ENCODE measurements around the gene TXLNG. TPM values are rescaled to one million over a fixed set of nuclear protein-coding genes. Genes with fewer than 3 reads are reported as not detected.

The TXLNG gene
- total RNA-seq, 1 experiment from 2014 or later: 10.2 TPM

DNA sequence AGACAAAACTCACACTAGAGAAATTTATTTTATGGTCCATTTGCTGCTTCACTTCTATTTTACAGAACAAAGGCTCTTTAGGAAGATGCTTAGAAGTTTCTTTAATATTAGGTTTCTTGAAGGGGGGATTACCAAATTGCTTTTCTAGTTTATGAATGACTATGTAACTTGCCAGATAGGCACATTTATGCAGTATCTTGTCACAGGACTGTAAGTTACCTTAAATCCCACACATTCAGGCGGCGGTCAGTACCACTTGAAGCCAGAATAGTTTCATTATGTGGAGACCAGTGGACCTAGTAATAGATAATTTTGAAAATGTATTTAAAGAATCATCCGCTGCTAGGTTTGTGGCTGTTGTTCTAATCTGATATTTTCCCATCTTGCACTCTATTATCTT is 65.6 kb downstream of the TXLNG start:
- ChIA-PET POLR2A (no interaction called here), CTCF (no interaction called here)
- in situ Hi-C loops (cut with HindIII; ENCODE audit: low pct_unique_long_range_greater_than_20kb, low sequenced_read_pairs) (no loop called here), intact Hi-C loops (cut with micrococcal nuclease; ENCODE audit: unreplicated experiment) (no loop called here)
- no peak overlapping the region for H3K27ac ChIP-seq (ENCODE audit: low read length)
- peaks cover 7% of the 10 kb centered on the region for H3K36me3 ChIP-seq (ENCODE audit: control insufficient read depth, insufficient read depth, low read length)
- BruUV-seq (replicated peaks): no TSS peak
- H3K9me3 ChIP-seq (ENCODE audit: control insufficient read depth, insufficient read depth, low read depth, low read length): no peaks in the 10 kb centered on the region
- TF ChIP-seq POLR2AphosphoS5 (IDR thresholded peaks at IDR 0.05; ENCODE audit: low read depth, low read length) (no peak), SIN3A (IDR thresholded peaks at IDR 0.05; ENCODE audit: borderline replicate concordance, insufficient read depth, low read depth, low read length) (no peak), TCF7L2 (IDR thresholded peaks at IDR 0.05; ENCODE audit: low read depth, low read length) (no peak)
- TF ChIP-seq, protein P1, sequence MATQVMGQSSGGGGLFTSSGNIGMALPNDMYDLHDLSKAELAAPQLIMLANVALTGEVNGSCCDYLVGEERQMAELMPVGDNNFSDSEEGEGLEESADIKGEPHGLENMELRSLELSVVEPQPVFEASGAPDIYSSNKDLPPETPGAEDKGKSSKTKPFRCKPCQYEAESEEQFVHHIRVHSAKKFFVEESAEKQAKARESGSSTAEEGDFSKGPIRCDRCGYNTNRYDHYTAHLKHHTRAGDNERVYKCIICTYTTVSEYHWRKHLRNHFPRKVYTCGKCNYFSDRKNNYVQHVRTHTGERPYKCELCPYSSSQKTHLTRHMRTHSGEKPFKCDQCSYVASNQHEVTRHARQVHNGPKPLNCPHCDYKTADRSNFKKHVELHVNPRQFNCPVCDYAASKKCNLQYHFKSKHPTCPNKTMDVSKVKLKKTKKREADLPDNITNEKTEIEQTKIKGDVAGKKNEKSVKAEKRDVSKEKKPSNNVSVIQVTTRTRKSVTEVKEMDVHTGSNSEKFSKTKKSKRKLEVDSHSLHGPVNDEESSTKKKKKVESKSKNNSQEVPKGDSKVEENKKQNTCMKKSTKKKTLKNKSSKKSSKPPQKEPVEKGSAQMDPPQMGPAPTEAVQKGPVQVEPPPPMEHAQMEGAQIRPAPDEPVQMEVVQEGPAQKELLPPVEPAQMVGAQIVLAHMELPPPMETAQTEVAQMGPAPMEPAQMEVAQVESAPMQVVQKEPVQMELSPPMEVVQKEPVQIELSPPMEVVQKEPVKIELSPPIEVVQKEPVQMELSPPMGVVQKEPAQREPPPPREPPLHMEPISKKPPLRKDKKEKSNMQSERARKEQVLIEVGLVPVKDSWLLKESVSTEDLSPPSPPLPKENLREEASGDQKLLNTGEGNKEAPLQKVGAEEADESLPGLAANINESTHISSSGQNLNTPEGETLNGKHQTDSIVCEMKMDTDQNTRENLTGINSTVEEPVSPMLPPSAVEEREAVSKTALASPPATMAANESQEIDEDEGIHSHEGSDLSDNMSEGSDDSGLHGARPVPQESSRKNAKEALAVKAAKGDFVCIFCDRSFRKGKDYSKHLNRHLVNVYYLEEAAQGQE (IDR thresholded peaks at IDR 0.05; ENCODE audit: insufficient read depth in 1 of 2, low read depth in 2 of 2, low read length in 1 of 2): no peak
- TF ChIP-seq, protein P2, sequence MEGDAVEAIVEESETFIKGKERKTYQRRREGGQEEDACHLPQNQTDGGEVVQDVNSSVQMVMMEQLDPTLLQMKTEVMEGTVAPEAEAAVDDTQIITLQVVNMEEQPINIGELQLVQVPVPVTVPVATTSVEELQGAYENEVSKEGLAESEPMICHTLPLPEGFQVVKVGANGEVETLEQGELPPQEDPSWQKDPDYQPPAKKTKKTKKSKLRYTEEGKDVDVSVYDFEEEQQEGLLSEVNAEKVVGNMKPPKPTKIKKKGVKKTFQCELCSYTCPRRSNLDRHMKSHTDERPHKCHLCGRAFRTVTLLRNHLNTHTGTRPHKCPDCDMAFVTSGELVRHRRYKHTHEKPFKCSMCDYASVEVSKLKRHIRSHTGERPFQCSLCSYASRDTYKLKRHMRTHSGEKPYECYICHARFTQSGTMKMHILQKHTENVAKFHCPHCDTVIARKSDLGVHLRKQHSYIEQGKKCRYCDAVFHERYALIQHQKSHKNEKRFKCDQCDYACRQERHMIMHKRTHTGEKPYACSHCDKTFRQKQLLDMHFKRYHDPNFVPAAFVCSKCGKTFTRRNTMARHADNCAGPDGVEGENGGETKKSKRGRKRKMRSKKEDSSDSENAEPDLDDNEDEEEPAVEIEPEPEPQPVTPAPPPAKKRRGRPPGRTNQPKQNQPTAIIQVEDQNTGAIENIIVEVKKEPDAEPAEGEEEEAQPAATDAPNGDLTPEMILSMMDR (IDR thresholded peaks at IDR 0.05): no peak
- H3K27me3 ChIP-seq (ENCODE audit: control insufficient read depth, insufficient read depth, low read length): no peaks in the 10 kb centered on the region
- H3K4me3 ChIP-seq (ENCODE audit: low read depth in 2 of 2, low read length in 2 of 2): no peak overlapping the region
- H3K4me1 ChIP-seq (ENCODE audit: control insufficient read depth, insufficient read depth, low read length): no peaks in the 10 kb centered on the region
- DNase-seq (ENCODE audit: low read depth, low spot score): no peak
- ATAC-seq: no peak

DNA sequence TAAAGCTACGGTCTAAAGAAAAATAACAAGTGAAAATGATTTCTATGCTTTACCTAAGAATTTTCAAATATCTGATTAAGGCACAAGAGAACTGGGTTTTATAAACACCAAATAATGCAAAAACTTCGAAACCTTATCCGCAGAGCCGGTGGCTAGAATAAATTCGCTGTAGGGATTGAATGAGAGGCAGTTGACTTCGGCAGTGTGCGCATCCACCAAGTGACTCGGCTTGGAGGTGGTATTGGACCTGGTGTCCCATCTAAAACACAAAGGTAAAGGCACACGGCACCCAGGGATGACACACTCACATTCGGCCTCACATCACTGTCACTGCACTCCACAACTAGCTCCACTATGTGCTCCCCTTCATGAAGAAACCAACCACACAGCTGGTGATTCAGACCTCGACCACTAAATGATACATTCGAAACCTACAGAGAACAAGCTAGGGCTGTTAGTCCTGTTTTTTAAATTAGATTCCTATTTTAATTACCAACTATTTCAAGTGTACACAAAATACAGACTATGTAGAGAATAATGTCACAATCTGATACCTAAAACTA is 66.4 kb downstream of the TXLNG start:
- Histone ChIP-seq H3K27me3 (ENCODE audit: control insufficient read depth, insufficient read depth, low read length) (no peaks in the 10 kb centered on the region), H3K9me3 (ENCODE audit: control insufficient read depth, insufficient read depth, low read depth, low read length) (no peaks in the 10 kb centered on the region), H3K4me3 (ENCODE audit: low read depth in 2 of 2, low read length in 2 of 2) (no peak overlapping the region), H3K4me1 (ENCODE audit: control insufficient read depth, insufficient read depth, low read length) (no peaks in the 10 kb centered on the region), H3K36me3 (ENCODE audit: control insufficient read depth, insufficient read depth, low read length) (peaks cover 11% of the 10 kb centered on the region), H3K27ac (ENCODE audit: low read length) (no peak overlapping the region)
- no peak for TF ChIP-seq SIN3A (IDR thresholded peaks at IDR 0.05; ENCODE audit: borderline replicate concordance, insufficient read depth, low read depth, low read length)
- TF ChIP-seq POLR2AphosphoS5 (IDR thresholded peaks at IDR 0.05; ENCODE audit: low read depth, low read length): no peak
- TF ChIP-seq, protein P2 (IDR thresholded peaks at IDR 0.05): no peak
- TF ChIP-seq, protein P1 (IDR thresholded peaks at IDR 0.05; ENCODE audit: insufficient read depth in 1 of 2, low read depth in 2 of 2, low read length in 1 of 2): no peak
- TF ChIP-seq TCF7L2 (IDR thresholded peaks at IDR 0.05; ENCODE audit: low read depth, low read length): no peak
- TSS peak; percentile 45 for BruUV-seq (replicated peaks)
- DNase-seq (ENCODE audit: low read depth, low spot score): no peak
- ChIA-PET POLR2A (no interaction called here), CTCF (no interaction called here)
- in situ Hi-C loops (cut with HindIII; ENCODE audit: low pct_unique_long_range_greater_than_20kb, low sequenced_read_pairs) (no loop called here), intact Hi-C loops (cut with micrococcal nuclease; ENCODE audit: unreplicated experiment) (no loop called here)
- no peak for ATAC-seq

Data from Panc1 (cell line).